K562 (cell line): ENCODE data around the gene ADAT1. TPM values are rescaled to one million over a fixed set of nuclear protein-coding genes. Genes with fewer than 3 reads are reported as not detected.

Source experiments
- BACH1 ChIP-seq: fragments of 200-800 bp; sonication (Bioruptor generic); IDR thresholded peaks from 2 replicates; pipeline ENCODE4 v1.6.1; 2016; ENCODE audit warnings: missing genetic modification characterization, missing compliant biosample characterization
- CBFA2T2 ChIP-seq: fragments of 450-650 bp; conservative IDR thresholded peaks from 2 replicates; pipeline ENCODE4 v1.6.1; 2017; ENCODE audit warnings: mild to moderate bottlenecking
- CBFA2T3 ChIP-seq: fragments of 450-650 bp; IDR thresholded peaks from 2 replicates; pipeline ENCODE4 v1.6.1; 2017
- CTBP1 ChIP-seq: fragments of 450-650 bp; IDR thresholded peaks from 2 replicates; pipeline ENCODE4 v1.6.1; 2016; ENCODE audit warnings: borderline replicate concordance
- FOXP4 ChIP-seq: sonication (generic); formaldehyde crosslinking; IDR thresholded peaks from 2 replicates; pipeline ENCODE4 v1.8.0; 2022; ENCODE audit warnings: mild to moderate bottlenecking, missing genetic modification reagents, borderline replicate concordance
- ILK ChIP-seq: fragments of 450-650 bp; IDR thresholded peaks from 2 replicates; pipeline ENCODE4 v1.6.1; 2016; ENCODE audit warnings: missing genetic modification characterization, low read depth, mild to moderate bottlenecking, missing compliant biosample characterization, moderate library complexity, borderline replicate concordance
- KLF16 ChIP-seq: IDR thresholded peaks from 2 replicates; pipeline ENCODE4 v1.6.1; 2016; ENCODE audit warnings: antibody characterized with exemption
- KLF6 ChIP-seq: fragments of 250-450 bp; sonication (Bioruptor Pico); IDR thresholded peaks from 2 replicates; pipeline ENCODE4 v1.4.0; 2020; ENCODE audit warnings: mild to moderate bottlenecking, moderate library complexity, borderline replicate concordance
- L3MBTL2 ChIP-seq: fragments of 450-650 bp; IDR thresholded peaks from 2 replicates; pipeline ENCODE4 v1.6.1; 2016; ENCODE audit warnings: mild to moderate bottlenecking, moderate library complexity
- LEF1 ChIP-seq: fragments of 450-650 bp; IDR thresholded peaks from 2 replicates; pipeline ENCODE4 v1.6.1; 2016; ENCODE audit warnings: mild to moderate bottlenecking
- MYC ChIP-seq, 2 experiments: fragments of 250-450 bp in 1 of 2; sonication (Bioruptor Pico) in 1 of 2; IDR thresholded peaks; 2 replicates each; pipeline versions ENCODE4 v1.5.1 to v1.6.1; 2012 to 2021; ENCODE audit warnings: low read depth in 2 of 2, borderline replicate concordance in 1 of 2, improper control_type of control experiment in 1 of 2, low read length in 1 of 2, mild to moderate bottlenecking in 1 of 2, moderate library complexity in 1 of 2
- MYNN ChIP-seq, 2 experiments: sonication (generic); formaldehyde crosslinking in 1 of 2; IDR thresholded peaks; 2 replicates each; pipeline versions ENCODE4 v1.5.0 to v1.6.1; 2016 to 2020; ENCODE audit warnings: antibody characterized with exemption in 1 of 2, missing genetic modification reagents in 1 of 2
- NFE2 ChIP-seq: IDR thresholded peaks from 2 replicates; pipeline ENCODE4 v1.6.1; 2014; ENCODE audit warnings: antibody characterized with exemption, low read depth
- ZBTB17 ChIP-seq: fragments of 450-650 bp; formaldehyde crosslinking; IDR thresholded peaks from 2 replicates; pipeline ENCODE4 v1.4.0; 2020; ENCODE audit warnings: mild to moderate bottlenecking
- ZNF431 ChIP-seq: sonication (generic); formaldehyde crosslinking; IDR thresholded peaks from 2 replicates; pipeline ENCODE4 v1.8.0; 2022; ENCODE audit warnings: mild to moderate bottlenecking, missing genetic modification reagents
- ZNF592 ChIP-seq: fragments of 450-650 bp; IDR thresholded peaks from 2 replicates; pipeline ENCODE4 v1.6.1; 2017; ENCODE audit warnings: antibody characterized with exemption, mild to moderate bottlenecking
- polyA plus RNA-seq, 8 experiments: library from polyadenylated mRNA; depleted of rRNA in 4 of 8; stranded (reverse) in 5 of 8; unstranded in 3 of 8; fragments of >200 nt; fragmentation: Nextera tagmentation in 2 of 8; fragmentation: Illumina TruSeq in 1 of 8; extraction: Ambion mirVana in 2 of 8; extraction: Trizol in 1 of 8; gene quantifications; 2 replicates each; pipeline versions ENCODE4 v1.2.1 to v1.2.3, GENCODE V29; 2011 to 2014; ENCODE audit warnings: inconsistent platforms in 1 of 8, missing spikeins in 1 of 8
- total RNA-seq, 7 experiments: library from RNA; depleted of rRNA in 6 of 7; stranded (reverse); fragments of >200 nt in 6 of 7; fragmentation: Illumina TruSeq in 2 of 7; extraction: Trizol in 2 of 7; gene quantifications; 2 replicates each; pipeline versions ENCODE4 v1.2.1 to v1.2.3, GENCODE V29; 2011 to 2021; ENCODE audit warnings: low replicate concordance in 1 of 7
- TF ChIP-seq, protein P1 (sequence below): sonication (generic); formaldehyde crosslinking; IDR thresholded peaks from 2 replicates; pipeline ENCODE4 v1.8.1; 2023; ENCODE audit warnings: mild to moderate bottlenecking, missing genetic modification reagents

The ADAT1 gene
- total and polyA plus RNA-seq, 9 of the 15 experiments (the other 6 are each of a cell fraction or from before 2014, with no cell fraction given): 16.0 to 36.7 (median 28.2) TPM

- TF ChIP-seq KLF6 (CRISPR knock-in tag) (0 out of 2 replicates have a peak, but pooled peaks have one; percentile 26), CTBP1 (peak; percentile 80), KLF16 (0 out of 2 replicates have a peak, but pooled peaks have one; percentile 56), CBFA2T2 (peak; percentile 69), MYNN (IDR thresholded peaks at IDR 0.05) (peak; percentile 21; the same call in 1 of the 2 replicates), MYNN (CRISPR knock-in tag; IDR thresholded peaks at IDR 0.05) (no peak), CBFA2T3 (peak; percentile 79), ZNF431 (CRISPR knock-in tag) (0 out of 2 replicates have a peak, but pooled peaks have one; percentile 19), ZNF592 (peak; percentile 72), FOXP4 (CRISPR knock-in tag) (no peak), L3MBTL2 (peak; percentile 65; the same call in 1 of the 2 replicates), ILK (tag) (no peak), ZBTB17 (CRISPR knock-in tag) (0 out of 2 replicates have a peak, but pooled peaks have one; percentile 31), MYC (IDR thresholded peaks at IDR 0.05; ENCODE audit: low read depth, low read length) (no peak), MYC (CRISPR knock-in tag; IDR thresholded peaks at IDR 0.05; ENCODE audit: borderline replicate concordance, low read depth) (no peak), NFE2 (peak; percentile 87), BACH1 (tag) (0 out of 2 replicates have a peak, but pooled peaks have one; percentile 47), LEF1 (peak; percentile 75)
- TF ChIP-seq, protein P1, sequence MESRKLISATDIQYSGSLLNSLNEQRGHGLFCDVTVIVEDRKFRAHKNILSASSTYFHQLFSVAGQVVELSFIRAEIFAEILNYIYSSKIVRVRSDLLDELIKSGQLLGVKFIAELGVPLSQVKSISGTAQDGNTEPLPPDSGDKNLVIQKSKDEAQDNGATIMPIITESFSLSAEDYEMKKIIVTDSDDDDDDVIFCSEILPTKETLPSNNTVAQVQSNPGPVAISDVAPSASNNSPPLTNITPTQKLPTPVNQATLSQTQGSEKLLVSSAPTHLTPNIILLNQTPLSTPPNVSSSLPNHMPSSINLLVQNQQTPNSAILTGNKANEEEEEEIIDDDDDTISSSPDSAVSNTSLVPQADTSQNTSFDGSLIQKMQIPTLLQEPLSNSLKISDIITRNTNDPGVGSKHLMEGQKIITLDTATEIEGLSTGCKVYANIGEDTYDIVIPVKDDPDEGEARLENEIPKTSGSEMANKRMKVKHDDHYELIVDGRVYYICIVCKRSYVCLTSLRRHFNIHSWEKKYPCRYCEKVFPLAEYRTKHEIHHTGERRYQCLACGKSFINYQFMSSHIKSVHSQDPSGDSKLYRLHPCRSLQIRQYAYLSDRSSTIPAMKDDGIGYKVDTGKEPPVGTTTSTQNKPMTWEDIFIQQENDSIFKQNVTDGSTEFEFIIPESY (CRISPR knock-in tag): peak; percentile 96
Measured at GRCh38 chr16:75620326-75621169, 2.5 kb downstream of the ADAT1 start (continued).
